Measurements from ENCODE around the gene TMEM120A.
"Not testable (repeated sequence)": the region's sequence is repeated elsewhere in the genome, so short reads cannot be mapped to it uniquely, and the experiment has no call there.

The TMEM120A gene

GRCh38 chr7:76020031-76020714 lies 25.8 kb upstream of the TMEM120A start:
- ATAC-seq, result peak; percentile 93

GRCh38 chr7:76018520-76018919 lies 24.1 kb upstream of the TMEM120A start:
- ATAC-seq, result not testable (repeated sequence)

More at GRCh38 chr7:76020031-76020714, 25.8 kb upstream of the TMEM120A start:
- TF ChIP-seq OSR1 (CRISPR knock-in tag; IDR thresholded peaks at IDR 0.05), result no peak
- no peak for TF ChIP-seq ZC3H10 (CRISPR knock-in tag; IDR thresholded peaks at IDR 0.05)
- no peak for TF ChIP-seq ZNF70 (CRISPR knock-in tag; IDR thresholded peaks at IDR 0.05)
- TF ChIP-seq TCF4 (CRISPR knock-in tag; IDR thresholded peaks at IDR 0.05; ENCODE audit: borderline replicate concordance), result no peak
- TF ChIP-seq, protein P1, sequence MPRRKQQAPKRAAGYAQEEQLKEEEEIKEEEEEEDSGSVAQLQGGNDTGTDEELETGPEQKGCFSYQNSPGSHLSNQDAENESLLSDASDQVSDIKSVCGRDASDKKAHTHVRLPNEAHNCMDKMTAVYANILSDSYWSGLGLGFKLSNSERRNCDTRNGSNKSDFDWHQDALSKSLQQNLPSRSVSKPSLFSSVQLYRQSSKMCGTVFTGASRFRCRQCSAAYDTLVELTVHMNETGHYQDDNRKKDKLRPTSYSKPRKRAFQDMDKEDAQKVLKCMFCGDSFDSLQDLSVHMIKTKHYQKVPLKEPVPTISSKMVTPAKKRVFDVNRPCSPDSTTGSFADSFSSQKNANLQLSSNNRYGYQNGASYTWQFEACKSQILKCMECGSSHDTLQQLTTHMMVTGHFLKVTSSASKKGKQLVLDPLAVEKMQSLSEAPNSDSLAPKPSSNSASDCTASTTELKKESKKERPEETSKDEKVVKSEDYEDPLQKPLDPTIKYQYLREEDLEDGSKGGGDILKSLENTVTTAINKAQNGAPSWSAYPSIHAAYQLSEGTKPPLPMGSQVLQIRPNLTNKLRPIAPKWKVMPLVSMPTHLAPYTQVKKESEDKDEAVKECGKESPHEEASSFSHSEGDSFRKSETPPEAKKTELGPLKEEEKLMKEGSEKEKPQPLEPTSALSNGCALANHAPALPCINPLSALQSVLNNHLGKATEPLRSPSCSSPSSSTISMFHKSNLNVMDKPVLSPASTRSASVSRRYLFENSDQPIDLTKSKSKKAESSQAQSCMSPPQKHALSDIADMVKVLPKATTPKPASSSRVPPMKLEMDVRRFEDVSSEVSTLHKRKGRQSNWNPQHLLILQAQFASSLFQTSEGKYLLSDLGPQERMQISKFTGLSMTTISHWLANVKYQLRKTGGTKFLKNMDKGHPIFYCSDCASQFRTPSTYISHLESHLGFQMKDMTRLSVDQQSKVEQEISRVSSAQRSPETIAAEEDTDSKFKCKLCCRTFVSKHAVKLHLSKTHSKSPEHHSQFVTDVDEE (CRISPR knock-in tag; IDR thresholded peaks at IDR 0.05), result no peak
- TF ChIP-seq PPARA (CRISPR knock-in tag; IDR thresholded peaks at IDR 0.05; ENCODE audit: borderline replicate concordance), result no peak
- no peak for TF ChIP-seq ZFP3 (CRISPR knock-in tag; IDR thresholded peaks at IDR 0.05)
- TF ChIP-seq ZNF565 (CRISPR knock-in tag; conservative IDR thresholded peaks at IDR 0.05; ENCODE audit: low read depth), result no peak
- TF ChIP-seq, protein P2, sequence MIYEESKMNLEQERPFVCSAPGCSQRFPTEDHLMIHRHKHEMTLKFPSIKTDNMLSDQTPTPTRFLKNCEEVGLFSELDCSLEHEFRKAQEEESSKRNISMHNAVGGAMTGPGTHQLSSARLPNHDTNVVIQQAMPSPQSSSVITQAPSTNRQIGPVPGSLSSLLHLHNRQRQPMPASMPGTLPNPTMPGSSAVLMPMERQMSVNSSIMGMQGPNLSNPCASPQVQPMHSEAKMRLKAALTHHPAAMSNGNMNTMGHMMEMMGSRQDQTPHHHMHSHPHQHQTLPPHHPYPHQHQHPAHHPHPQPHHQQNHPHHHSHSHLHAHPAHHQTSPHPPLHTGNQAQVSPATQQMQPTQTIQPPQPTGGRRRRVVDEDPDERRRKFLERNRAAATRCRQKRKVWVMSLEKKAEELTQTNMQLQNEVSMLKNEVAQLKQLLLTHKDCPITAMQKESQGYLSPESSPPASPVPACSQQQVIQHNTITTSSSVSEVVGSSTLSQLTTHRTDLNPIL (CRISPR knock-in tag; IDR thresholded peaks at IDR 0.05; ENCODE audit: low read depth), result no peak
- no peak for TF ChIP-seq SNAI2 (CRISPR knock-in tag; IDR thresholded peaks at IDR 0.05)

DNA sequence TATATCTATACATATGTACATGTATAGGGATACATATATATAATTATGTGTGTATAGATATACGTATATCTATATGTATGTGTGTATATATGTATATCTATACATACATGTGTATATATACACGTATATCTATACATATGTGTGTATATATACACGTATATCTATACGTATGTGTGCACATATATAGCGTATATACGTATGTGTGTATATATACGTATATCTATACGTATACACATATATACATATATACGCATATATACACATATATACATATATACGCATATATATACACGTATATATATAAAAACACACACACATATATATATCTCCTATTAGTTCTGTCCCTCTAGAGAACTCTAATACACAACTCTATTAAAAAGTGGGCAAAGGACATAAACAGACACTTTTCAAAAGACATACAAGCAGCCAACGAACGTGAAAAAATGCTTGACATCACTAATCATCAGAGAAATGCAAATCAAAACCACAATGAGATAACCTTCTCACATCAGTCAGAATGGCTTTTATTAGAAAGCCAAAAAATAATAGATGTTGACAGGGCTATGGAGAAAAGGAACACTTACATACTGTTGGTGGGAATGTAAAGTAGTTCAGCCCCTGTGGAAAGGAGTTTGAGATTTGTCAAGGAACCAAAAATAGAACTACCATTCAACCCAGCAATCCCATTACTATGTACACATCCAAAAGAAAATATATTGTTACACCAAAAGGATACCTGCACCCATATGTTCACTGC lies 22.0 kb upstream of the TMEM120A start:
- ATAC-seq, result no peak
- no peak for TF ChIP-seq TCF4 (CRISPR knock-in tag; IDR thresholded peaks at IDR 0.05; ENCODE audit: borderline replicate concordance)
- TF ChIP-seq BACH2 (CRISPR knock-in tag; IDR thresholded peaks at IDR 0.05; ENCODE audit: borderline replicate concordance), result peak; percentile 55; the same call in 1 of the 2 replicates

- TF ChIP-seq ZFP3 (CRISPR knock-in tag; IDR thresholded peaks at IDR 0.05) (no peak), ISL1 (CRISPR knock-in tag; IDR thresholded peaks at IDR 0.05) (no peak), PPARA (CRISPR knock-in tag; IDR thresholded peaks at IDR 0.05; ENCODE audit: borderline replicate concordance) (no peak)
- TF ChIP-seq, protein P3, sequence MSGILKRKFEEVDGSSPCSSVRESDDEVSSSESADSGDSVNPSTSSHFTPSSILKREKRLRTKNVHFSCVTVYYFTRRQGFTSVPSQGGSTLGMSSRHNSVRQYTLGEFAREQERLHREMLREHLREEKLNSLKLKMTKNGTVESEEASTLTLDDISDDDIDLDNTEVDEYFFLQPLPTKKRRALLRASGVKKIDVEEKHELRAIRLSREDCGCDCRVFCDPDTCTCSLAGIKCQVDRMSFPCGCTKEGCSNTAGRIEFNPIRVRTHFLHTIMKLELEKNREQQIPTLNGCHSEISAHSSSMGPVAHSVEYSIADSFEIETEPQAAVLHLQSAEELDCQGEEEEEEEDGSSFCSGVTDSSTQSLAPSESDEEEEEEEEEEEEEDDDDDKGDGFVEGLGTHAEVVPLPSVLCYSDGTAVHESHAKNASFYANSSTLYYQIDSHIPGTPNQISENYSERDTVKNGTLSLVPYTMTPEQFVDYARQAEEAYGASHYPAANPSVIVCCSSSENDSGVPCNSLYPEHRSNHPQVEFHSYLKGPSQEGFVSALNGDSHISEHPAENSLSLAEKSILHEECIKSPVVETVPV (CRISPR knock-in tag; IDR thresholded peaks at IDR 0.05), result no peak
- no peak for ATAC-seq
Observed at GRCh38 chr7:76011442-76011861, 17.1 kb upstream of the TMEM120A start.

DNA sequence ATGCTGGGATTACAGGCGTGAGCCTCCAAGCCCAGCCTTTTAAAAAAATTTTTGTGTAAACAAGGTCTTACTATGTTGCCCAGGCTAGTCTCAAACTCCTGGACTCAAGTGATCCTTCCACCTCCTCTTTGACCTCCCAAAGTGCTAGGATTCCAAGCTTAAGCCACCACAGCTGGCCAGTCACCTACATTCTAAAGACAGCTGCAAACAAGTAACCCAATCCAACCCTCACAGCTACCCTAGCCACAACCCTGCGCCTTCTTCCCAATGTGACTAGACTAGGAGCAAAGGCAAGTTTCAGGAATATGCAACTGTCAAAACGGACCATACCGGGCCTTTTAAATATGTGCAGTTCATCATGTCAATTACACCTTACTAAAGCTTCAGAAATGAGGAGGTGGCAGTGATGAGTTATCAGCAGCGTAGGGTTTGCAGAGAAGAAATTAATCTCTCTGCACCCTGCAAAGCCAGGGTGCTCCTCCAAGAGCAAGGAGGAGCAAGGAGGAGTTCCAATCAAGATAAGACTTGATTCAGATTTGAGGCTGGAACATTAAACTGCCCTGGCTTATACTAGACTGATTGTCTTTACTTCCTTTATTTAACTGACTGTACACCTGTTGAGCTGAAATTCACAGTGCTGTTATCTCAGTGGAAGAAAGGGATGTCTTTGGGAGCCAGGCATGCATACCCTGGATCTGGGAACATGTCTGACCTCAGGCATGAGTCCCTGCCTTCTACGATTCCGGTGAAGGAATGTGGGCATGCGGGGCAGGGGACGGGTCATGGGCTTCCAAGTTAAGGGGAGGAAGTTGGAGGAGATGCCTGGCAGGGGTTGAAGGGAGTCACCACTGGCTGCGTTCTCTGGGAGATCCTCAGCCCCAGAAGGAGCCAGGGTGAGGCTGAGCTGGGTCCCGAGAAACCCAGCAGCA lies 15.5 kb upstream of the TMEM120A start:
- no peak for ATAC-seq

GRCh38 chr7:76008156-76008687 lies 13.8 kb upstream of the TMEM120A start:
- no peak for ATAC-seq
- TF ChIP-seq ISL1 (CRISPR knock-in tag; IDR thresholded peaks at IDR 0.05), result no peak
- TF ChIP-seq, protein P2 (CRISPR knock-in tag; IDR thresholded peaks at IDR 0.05; ENCODE audit: low read depth), result no peak
- TF ChIP-seq OSR1 (CRISPR knock-in tag; IDR thresholded peaks at IDR 0.05), result no peak
- TF ChIP-seq ZFP30 (CRISPR knock-in tag; IDR thresholded peaks at IDR 0.05), result no peak
- no peak for TF ChIP-seq ZNF70 (CRISPR knock-in tag; IDR thresholded peaks at IDR 0.05)
- no peak for TF ChIP-seq ZNF8 (CRISPR knock-in tag; IDR thresholded peaks at IDR 0.05)
- TF ChIP-seq ARNTL (CRISPR knock-in tag; IDR thresholded peaks at IDR 0.05; ENCODE audit: borderline replicate concordance, low read depth), result no peak
- TF ChIP-seq, protein P3 (CRISPR knock-in tag; IDR thresholded peaks at IDR 0.05), result no peak

More for the DNA sequence above, 15.5 kb upstream of the TMEM120A start:
- no peak for TF ChIP-seq ISL1 (CRISPR knock-in tag; IDR thresholded peaks at IDR 0.05)
- no peak for TF ChIP-seq ESRRG (CRISPR knock-in tag; IDR thresholded peaks at IDR 0.05)
- TF ChIP-seq ZNF70 (CRISPR knock-in tag; IDR thresholded peaks at IDR 0.05), result no peak
- no peak for TF ChIP-seq ZNF8 (CRISPR knock-in tag; IDR thresholded peaks at IDR 0.05)

All from SK-N-SH treated with all-trans-retinoic acid at 6 μM for 48 hours (cell line).